HG03108 (cell line): ENCODE measurements around the gene CDSN.
"Not testable (repeated sequence)": the region's sequence is repeated elsewhere in the genome, so short reads cannot be mapped to it uniquely, and the experiment has no call there.

Source experiments
- ATAC-seq: cut with Tn5 transposase; IDR thresholded peaks from one replicate; pipeline ENCODE4 v1.9.1; 2021; ENCODE audit warnings: moderate library complexity; ENCODE audit not compliant: unreplicated experiment

The CDSN gene

DNA sequence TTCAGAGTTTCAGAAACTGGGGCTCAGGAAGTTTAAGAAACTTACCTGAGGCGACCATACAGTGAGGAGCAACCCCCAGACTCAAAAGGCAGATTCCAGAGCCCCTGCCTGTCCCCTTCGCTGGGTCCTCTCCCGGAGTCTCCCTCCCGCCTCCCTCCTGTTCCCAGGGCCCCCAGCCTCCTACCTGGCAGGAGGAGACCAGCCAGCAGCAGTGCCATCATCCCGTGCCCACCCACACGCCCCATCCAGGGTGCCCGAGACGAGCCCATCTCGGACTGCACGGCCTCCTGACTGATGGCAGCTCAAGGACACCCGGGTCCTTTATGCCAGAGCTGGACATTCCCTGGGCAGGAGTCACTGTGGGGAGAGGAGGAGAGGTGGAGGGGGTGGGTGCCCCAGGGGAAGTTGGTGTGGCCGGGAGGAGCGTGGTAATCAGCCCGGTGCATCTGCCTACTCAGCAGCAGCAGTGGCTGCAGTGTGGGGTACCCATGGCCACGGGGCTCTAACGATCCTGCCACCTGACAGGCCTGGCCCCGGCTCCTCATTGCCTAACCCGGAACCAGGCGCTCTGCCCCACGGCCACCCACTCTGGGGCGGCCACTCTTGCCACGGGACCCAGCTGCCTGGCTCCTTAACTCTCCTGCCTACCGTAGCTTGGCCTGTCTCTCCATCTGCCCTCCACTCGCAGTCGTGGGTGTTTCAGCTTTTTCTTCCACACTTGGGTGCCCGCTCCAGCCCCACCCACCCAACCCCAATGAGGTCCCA is at the start of gene CDSN:
Gene CDSN, minus strand, starts transcription at position 296 of the 765 bp plus-strand sequence. Its CDS starts 27 bp downstream, at position 269.
- ATAC-seq: no peak

GRCh38 chr6:31169123-31169857 is 49.0 kb upstream of the CDSN start:
- ATAC-seq: no peak

DNA sequence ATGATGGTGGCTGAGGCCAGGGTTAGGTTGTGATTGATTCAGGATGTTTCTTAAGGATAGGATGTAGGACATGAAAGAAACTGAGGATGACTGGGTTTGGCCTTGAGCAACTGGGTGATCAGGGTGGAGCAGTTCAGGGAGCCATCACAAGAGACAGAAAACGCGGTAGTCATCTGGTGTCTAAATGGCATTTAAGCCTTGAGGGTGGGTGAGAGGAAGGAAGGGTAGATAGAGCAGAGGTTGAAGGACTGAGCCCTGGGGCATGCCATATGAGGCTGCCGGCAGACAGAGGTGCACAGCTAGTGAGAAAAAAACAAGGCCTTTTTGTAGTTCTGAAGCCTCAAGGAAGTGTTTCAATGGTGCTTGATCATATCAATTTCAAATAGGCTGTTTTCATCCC is 48.4 kb upstream of the CDSN start:
- no peak for ATAC-seq

- no peak for ATAC-seq
These were observed 45.7 kb upstream of the CDSN start for GRCh38 chr6:31165986-31166385.

- ATAC-seq: peak; percentile 69
These were observed 45.0 kb upstream of the CDSN start for GRCh38 chr6:31165064-31165832.

- ATAC-seq: not testable (repeated sequence)
These were observed 44.3 kb upstream of the CDSN start for GRCh38 chr6:31164475-31165063.

- no peak for ATAC-seq
These were observed 43.7 kb upstream of the CDSN start for GRCh38 chr6:31163922-31164321.

GRCh38 chr6:31162463-31163165 is 42.4 kb upstream of the CDSN start:
- no peak for ATAC-seq

DNA sequence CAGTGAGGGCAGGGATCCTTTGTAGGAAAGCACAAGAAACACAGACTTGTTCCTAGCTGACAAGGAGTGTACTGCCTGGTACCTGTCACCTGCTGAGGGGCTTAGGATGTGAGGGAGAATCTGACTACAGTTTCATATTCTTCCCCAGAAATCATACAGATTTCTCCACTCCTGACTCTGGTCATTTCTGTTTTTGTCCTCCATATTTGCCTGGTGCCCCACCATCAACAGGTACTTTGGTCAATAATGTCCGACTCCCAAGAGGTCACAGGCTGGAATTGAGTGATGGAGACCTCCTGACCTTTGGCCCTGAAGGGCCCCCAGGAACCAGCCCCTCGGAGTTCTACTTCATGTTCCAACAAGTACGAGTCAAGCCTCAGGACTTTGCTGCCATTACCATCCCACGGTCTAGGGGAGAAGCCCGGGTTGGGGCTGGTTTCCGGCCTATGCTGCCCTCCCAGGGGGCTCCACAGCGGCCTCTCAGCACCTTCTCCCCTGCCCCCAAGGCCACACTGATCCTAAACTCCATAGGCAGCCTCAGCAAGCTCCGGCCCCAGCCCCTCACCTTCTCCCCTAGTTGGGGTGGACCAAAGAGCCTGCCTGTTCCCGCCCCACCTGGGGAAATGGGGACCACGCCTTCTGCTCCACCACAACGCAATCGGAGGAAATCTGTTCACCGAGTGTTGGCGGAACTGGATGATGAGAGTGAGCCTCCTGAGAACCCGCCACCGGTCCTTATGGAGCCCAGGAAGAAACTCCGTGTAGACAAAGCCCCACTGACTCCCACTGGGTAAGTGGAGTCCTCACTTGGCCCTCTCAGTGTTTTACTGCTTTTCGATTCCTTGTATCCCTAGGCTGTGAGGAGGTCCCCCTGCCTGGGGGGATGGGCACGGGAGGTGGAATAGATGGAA is 41.2 kb upstream of the CDSN start:
- no peak for ATAC-seq

GRCh38 chr6:31158863-31159855 is 38.9 kb upstream of the CDSN start:
- ATAC-seq: peak; percentile 2

GRCh38 chr6:31158140-31158862 is 38.1 kb upstream of the CDSN start, which contains the start of gene TCF19:
TCF19 (plus strand) TSS chr6:31158589; CDS start chr6:31159470, 881 bp downstream.
- peak; percentile 87 for ATAC-seq

DNA sequence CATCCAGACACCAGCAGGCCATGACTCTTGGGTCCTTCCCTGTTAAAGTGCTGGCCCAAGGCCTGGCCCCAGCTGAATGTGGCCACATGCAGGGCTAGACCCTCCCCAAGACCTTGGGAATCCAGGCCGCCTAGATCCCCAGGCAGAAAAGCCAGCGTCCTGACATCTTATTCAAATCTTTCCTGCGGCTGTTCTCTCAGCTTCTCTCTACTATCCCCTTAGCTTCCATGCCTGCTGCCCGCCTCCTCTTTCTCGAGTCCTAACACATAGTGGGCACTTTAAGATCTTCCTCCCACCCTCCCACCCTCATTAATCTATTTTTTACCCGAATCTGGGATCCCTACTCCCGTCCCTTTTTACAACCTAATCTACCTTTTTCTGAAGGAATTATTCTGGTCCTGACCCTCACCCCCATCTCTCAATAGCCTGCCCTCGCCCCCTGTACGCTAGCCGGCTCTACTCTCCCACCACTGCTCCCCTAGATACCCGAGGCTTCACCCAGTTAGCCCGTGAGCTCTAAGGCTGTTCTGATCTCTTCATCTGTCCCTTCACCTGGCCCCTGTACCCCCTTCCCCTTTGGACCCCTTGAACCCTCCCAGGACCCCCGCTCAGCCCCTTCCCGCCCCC is 37.4 kb upstream of the CDSN start, which contains the start of gene CCHCR1:
Gene CCHCR1, minus strand, starts transcription at position 290 of the 627 bp plus-strand sequence. Its CDS starts 202 bp downstream, at position 88.
- ATAC-seq: no peak

DNA sequence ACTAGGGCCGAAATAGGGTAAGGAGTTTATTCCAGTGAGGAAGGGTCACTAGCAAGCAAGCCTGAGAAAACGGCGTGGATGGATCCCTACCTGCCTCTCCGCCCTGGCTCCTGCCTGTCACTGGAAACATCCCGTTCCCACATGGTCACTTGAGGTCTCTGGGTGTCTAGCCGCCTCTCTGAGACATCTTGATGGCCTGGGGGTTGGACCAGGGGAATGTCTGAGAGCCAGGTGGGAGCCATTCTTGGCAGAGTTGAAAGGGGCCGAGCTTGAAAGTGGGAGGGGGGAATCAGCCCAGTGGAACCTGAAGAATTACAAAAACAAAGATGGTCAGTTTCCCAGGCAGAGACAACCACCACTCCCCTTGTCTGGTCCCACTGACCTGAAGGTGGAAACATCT is 36.4 kb upstream of the CDSN start:
- ATAC-seq: no peak

DNA sequence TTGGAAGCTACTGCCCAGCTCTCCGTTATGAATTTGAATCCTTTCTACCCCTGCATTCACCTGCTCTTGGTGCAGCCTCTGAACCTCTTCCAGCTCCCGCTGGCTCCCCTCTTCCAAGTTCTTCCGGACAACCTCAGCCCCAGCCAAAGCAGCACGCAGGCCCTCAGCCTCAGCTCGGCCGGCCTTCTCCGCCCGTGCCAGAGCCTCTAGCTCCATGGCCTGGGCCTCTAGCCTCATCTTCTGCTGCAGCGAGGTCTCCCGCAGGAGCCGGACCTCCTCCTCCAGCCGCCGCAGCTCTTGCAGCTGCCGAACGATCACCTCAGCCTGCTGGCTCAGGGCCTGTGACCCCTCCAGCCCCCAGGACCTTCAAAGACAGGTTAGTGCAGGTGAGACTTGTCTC is 34.2 kb upstream of the CDSN start:
- no peak for ATAC-seq

GRCh38 chr6:31152781-31153180 is 32.5 kb upstream of the CDSN start:
- ATAC-seq: no peak

DNA sequence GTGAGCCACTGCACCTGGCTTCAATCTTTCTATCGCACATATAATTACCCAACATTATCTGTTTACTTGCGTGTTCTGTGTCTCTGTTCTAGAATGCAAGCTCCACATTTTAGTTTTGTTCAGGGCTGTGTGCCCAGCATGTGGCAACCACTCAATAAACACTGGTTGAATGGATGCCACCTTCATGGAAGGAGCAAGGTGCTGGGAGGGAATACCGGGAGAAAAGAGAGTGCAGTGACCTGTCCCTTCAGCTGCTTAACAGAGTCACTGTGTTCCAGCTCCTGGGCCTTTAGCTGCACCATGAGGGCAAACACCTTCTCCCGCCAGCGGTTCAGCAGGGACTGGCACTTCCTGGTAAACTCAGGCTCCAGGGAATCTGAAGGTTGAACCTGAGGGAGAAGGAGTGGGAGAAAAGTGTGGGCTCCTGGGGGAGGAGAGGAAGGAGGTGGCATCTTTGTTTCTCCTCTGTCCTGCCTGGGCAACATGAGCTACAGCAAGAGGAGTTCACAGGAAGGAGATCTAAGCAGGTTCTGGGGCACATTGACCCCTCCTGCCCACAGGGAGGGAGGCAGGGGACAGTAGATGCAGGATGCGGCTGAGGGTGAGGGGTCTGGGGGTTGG is 29.7 kb upstream of the CDSN start:
- no peak for ATAC-seq
